GM23338 (cell line): ENCODE measurements around the gene GADD45GIP1. TPM values are rescaled to one million over a fixed set of nuclear protein-coding genes. Genes with fewer than 3 reads are reported as not detected.

Experiments used
- ATAC-seq: fragments of 200-7000 bp; cut with Tn5 transposase; 3 replicates; pipeline ENCODE4 v1.9.1; 2020
- DNase-seq: peaks from one replicate; pipeline ENCODE4 v3.0.0-alpha.2; 2015; ENCODE audit warnings: low spot score
- H2AFZ ChIP-seq: fragments of 200-600 bp; sonication (generic); 2 replicates; pipeline ENCODE4 v1.8.0; 2016; ENCODE audit warnings: antibody characterized with exemption, mild to moderate bottlenecking, moderate library complexity
- H3F3A ChIP-seq: fragments of 200-600 bp; sonication (generic); replicated peaks from 2 replicates; pipeline ENCODE4 v1.8.0; 2017; ENCODE audit warnings: antibody characterized with exemption, mixed run types, low read depth
- H3K27ac ChIP-seq: fragments of 200-600 bp; sonication (generic); 2 replicates; pipeline ENCODE4 v1.6.1; 2016; ENCODE audit warnings: low read depth
- H3K27me3 ChIP-seq: fragments of 200-600 bp; sonication (generic); 2 replicates; pipeline ENCODE4 v1.8.0; 2016; ENCODE audit warnings: mild to moderate bottlenecking, mixed run types, moderate library complexity; ENCODE audit not compliant: insufficient read depth
- H3K36me3 ChIP-seq: fragments of 200-600 bp; sonication (generic); 2 replicates; pipeline ENCODE4 v1.8.0; 2016; ENCODE audit warnings: mild to moderate bottlenecking; ENCODE audit not compliant: insufficient read depth
- H3K4me1 ChIP-seq: fragments of 200-600 bp; sonication (generic); 2 replicates; pipeline ENCODE4 v1.8.0; 2016; ENCODE audit warnings: mild to moderate bottlenecking, moderate library complexity; ENCODE audit not compliant: insufficient read depth
- H3K4me2 ChIP-seq: fragments of 200-600 bp; sonication (generic); 2 replicates; pipeline ENCODE4 v1.7.1; 2017; ENCODE audit warnings: mixed run types
- H3K4me3 ChIP-seq: fragments of 200-600 bp; sonication (generic); 2 replicates; pipeline ENCODE4 v1.6.1; 2016; ENCODE audit warnings: mixed run types
- H3K79me2 ChIP-seq: fragments of 200-600 bp; sonication (generic); replicated peaks from 2 replicates; pipeline ENCODE4 v1.8.0; 2017; ENCODE audit warnings: mild to moderate bottlenecking; ENCODE audit not compliant: insufficient read depth
- H3K9me2 ChIP-seq: fragments of 200-600 bp; sonication (generic); 2 replicates; pipeline ENCODE4 v1.8.0; 2017; ENCODE audit not compliant: insufficient read depth
- H4K20me1 ChIP-seq: fragments of 200-600 bp; sonication (generic); replicated peaks from 2 replicates; pipeline ENCODE4 v1.8.0; 2017; ENCODE audit warnings: mild to moderate bottlenecking; ENCODE audit not compliant: insufficient read depth
- H3K27ac Mint-ChIP-seq: 2 replicates; pipeline ENCODE4 v1.8.0; 2020; ENCODE audit warnings: inconsistent platforms, mild to moderate bottlenecking, moderate library complexity, mixed read lengths
- H3K27me3 Mint-ChIP-seq: 3 replicates; pipeline ENCODE4 v1.8.0; 2022; ENCODE audit warnings: low read depth, mild to moderate bottlenecking, moderate library complexity, mixed read lengths, inconsistent platforms; ENCODE audit not compliant: insufficient read depth, poor library complexity
- H3K36me3 Mint-ChIP-seq: 3 replicates; pipeline ENCODE4 v1.8.0; 2021; ENCODE audit warnings: low read depth, mild to moderate bottlenecking, inconsistent platforms, moderate library complexity, mixed read lengths
- H3K4me1 Mint-ChIP-seq: 3 replicates; pipeline ENCODE4 v1.8.0; 2020; ENCODE audit warnings: mild to moderate bottlenecking, inconsistent platforms, mixed read lengths
- H3K4me3 Mint-ChIP-seq: 3 replicates; pipeline ENCODE4 v1.8.0; 2021; ENCODE audit warnings: moderate library complexity, mild to moderate bottlenecking, inconsistent platforms, mixed read lengths
- H3K9me3 Mint-ChIP-seq: 3 replicates; pipeline ENCODE4 v1.8.0; 2020; ENCODE audit warnings: moderate library complexity, mild to moderate bottlenecking, inconsistent platforms, mixed read lengths
- CREB1 ChIP-seq: fragments of 250-450 bp; sonication (Bioruptor Pico); IDR thresholded peaks from 2 replicates; pipeline ENCODE4 v1.5.0; 2020; ENCODE audit warnings: low read depth, mild to moderate bottlenecking, moderate library complexity
- EZH2 ChIP-seq: fragments of 200-600 bp; sonication (generic); IDR thresholded peaks from one replicate; pipeline ENCODE4 v1.8.0; 2017; ENCODE audit warnings: antibody characterized with exemption, mild to moderate bottlenecking, low read depth; ENCODE audit not compliant: unreplicated experiment
- EZH2phosphoT487 ChIP-seq: fragments of 200-600 bp; sonication (generic); IDR thresholded peaks from one replicate; pipeline ENCODE4 v1.8.1; 2018; ENCODE audit warnings: antibody characterized with exemption; ENCODE audit not compliant: unreplicated experiment
- NANOG ChIP-seq: IDR thresholded peaks from 2 replicates; pipeline ENCODE4 v1.6.1; 2016; ENCODE audit warnings: antibody characterized with exemption, borderline replicate concordance
- STAT1 ChIP-seq: IDR thresholded peaks from one replicate; pipeline ENCODE4 v1.6.1; 2016; ENCODE audit warnings: antibody characterized with exemption; ENCODE audit not compliant: unreplicated experiment
- ZNF114 ChIP-seq: fragments of 250-450 bp; sonication (Bioruptor Pico); IDR thresholded peaks from 2 replicates; pipeline ENCODE4 v1.5.0; 2020; ENCODE audit warnings: mild to moderate bottlenecking, moderate library complexity
- polyA plus RNA-seq: library from polyadenylated mRNA; unstranded; fragments of >200 nt; fragmentation: Nextera tagmentation; extraction: Ambion mirVana; gene quantifications from 2 replicates; pipeline ENCODE4 v1.2.1, GENCODE V29; 2016
- total RNA-seq: library from RNA; depleted of rRNA; stranded (reverse); fragments of >200 nt; shearing (Covaris generic); gene quantifications from 2 replicates; pipeline ENCODE4 v1.2.3, GENCODE V29; 2014
- TF ChIP-seq, protein P1 (sequence below): fragments of 250-450 bp; sonication (Bioruptor Pico); IDR thresholded peaks from 2 replicates; pipeline ENCODE4 v1.5.0; 2020; ENCODE audit warnings: mild to moderate bottlenecking, moderate library complexity
- TF ChIP-seq, protein P2 (sequence below): IDR thresholded peaks from 2 replicates; pipeline ENCODE4 v1.6.1; 2016; ENCODE audit warnings: antibody characterized with exemption
- TF ChIP-seq, protein P3 (sequence below): IDR thresholded peaks from one replicate; pipeline ENCODE4 v1.6.1; 2018; ENCODE audit warnings: antibody characterized with exemption; ENCODE audit not compliant: unreplicated experiment

The GADD45GIP1 gene
- total and polyA plus RNA-seq, 2 experiments from 2014 or later = 63.9 to 255 TPM

DNA sequence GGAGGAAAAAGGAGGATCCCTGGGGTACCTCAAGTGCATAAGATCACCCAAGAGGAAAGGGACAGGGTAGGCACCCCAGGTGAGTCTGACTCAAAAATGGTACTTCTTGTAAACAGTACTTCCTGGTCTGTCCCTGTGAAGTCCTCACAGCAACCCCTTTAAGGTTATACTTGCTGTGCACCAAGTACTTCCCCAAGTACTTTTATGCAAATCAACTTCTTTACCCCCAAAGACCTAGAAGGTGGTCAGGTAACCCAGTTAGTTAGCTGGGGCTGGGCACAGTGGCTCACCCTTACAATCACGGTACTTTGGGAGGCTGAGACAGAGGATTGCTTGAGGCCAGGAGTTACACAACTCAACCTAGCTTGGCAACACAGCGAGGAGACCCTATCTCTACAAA lies 16.1 kb downstream of the GADD45GIP1 start (continued):
- TF ChIP-seq, protein P1, sequence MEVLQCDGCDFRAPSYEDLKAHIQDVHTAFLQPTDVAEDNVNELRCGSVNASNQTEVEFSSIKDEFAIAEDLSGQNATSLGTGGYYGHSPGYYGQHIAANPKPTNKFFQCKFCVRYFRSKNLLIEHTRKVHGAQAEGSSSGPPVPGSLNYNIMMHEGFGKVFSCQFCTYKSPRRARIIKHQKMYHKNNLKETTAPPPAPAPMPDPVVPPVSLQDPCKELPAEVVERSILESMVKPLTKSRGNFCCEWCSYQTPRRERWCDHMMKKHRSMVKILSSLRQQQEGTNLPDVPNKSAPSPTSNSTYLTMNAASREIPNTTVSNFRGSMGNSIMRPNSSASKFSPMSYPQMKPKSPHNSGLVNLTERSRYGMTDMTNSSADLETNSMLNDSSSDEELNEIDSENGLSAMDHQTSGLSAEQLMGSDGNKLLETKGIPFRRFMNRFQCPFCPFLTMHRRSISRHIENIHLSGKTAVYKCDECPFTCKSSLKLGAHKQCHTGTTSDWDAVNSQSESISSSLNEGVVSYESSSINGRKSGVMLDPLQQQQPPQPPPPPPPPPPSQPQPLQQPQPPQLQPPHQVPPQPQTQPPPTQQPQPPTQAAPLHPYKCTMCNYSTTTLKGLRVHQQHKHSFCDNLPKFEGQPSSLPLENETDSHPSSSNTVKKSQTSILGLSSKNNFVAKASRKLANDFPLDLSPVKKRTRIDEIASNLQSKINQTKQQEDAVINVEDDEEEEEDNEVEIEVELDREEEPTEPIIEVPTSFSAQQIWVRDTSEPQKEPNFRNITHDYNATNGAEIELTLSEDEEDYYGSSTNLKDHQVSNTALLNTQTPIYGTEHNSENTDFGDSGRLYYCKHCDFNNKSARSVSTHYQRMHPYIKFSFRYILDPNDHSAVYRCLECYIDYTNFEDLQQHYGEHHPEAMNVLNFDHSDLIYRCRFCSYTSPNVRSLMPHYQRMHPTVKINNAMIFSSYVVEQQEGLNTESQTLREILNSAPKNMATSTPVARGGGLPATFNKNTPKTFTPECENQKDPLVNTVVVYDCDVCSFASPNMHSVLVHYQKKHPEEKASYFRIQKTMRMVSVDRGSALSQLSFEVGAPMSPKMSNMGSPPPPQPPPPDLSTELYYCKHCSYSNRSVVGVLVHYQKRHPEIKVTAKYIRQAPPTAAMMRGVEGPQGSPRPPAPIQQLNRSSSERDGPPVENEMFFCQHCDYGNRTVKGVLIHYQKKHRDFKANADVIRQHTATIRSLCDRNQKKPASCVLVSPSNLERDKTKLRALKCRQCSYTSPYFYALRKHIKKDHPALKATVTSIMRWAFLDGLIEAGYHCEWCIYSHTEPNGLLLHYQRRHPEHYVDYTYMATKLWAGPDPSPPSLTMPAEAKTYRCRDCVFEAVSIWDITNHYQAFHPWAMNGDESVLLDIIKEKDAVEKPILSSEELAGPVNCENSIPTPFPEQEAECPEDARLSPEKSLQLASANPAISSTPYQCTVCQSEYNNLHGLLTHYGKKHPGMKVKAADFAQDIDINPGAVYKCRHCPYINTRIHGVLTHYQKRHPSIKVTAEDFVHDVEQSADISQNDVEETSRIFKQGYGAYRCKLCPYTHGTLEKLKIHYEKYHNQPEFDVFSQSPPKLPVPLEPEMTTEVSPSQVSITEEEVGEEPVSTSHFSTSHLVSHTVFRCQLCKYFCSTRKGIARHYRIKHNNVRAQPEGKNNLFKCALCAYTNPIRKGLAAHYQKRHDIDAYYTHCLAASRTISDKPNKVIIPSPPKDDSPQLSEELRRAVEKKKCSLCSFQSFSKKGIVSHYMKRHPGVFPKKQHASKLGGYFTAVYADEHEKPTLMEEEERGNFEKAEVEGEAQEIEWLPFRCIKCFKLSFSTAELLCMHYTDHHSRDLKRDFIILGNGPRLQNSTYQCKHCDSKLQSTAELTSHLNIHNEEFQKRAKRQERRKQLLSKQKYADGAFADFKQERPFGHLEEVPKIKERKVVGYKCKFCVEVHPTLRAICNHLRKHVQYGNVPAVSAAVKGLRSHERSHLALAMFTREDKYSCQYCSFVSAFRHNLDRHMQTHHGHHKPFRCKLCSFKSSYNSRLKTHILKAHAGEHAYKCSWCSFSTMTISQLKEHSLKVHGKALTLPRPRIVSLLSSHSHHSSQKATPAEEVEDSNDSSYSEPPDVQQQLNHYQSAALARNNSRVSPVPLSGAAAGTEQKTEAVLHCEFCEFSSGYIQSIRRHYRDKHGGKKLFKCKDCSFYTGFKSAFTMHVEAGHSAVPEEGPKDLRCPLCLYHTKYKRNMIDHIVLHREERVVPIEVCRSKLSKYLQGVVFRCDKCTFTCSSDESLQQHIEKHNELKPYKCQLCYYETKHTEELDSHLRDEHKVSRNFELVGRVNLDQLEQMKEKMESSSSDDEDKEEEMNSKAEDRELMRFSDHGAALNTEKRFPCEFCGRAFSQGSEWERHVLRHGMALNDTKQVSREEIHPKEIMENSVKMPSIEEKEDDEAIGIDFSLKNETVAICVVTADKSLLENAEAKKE (CRISPR knock-in tag) = no peak
- TF ChIP-seq ZNF114 (CRISPR knock-in tag) = no peak
- no peak for TF ChIP-seq NANOG
- no peak for TF ChIP-seq CREB1 (CRISPR knock-in tag)
- no peak for TF ChIP-seq STAT1
- no peak for TF ChIP-seq EZH2
- TF ChIP-seq, protein P2, sequence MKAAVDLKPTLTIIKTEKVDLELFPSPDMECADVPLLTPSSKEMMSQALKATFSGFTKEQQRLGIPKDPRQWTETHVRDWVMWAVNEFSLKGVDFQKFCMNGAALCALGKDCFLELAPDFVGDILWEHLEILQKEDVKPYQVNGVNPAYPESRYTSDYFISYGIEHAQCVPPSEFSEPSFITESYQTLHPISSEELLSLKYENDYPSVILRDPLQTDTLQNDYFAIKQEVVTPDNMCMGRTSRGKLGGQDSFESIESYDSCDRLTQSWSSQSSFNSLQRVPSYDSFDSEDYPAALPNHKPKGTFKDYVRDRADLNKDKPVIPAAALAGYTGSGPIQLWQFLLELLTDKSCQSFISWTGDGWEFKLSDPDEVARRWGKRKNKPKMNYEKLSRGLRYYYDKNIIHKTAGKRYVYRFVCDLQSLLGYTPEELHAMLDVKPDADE = no peak
- no peak for TF ChIP-seq EZH2phosphoT487

DNA sequence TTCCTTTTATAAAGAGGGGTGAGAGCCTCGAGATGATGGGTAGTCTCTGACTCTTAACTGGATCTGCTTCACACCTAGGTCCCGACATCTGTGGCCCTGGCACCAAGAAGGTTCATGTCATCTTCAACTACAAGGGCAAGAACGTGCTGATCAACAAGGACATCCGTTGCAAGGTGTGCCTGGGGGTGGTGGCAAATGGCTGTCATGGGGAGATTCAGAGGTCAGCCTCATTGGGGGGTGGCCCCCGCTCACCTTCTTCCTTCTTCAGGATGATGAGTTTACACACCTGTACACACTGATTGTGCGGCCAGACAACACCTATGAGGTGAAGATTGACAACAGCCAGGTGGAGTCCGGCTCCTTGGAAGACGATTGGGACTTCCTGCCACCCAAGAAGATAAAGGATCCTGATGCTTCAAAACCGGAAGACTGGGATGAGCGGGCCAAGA lies 17.0 kb downstream of the GADD45GIP1 start:
- H3K27me3 ChIP-seq = no peaks in the 10 kb centered on the region
- Mint-ChIP-seq H3K27ac (peak overlapping the region; percentile 68), H3K36me3 (peaks cover 67% of the 10 kb centered on the region), H3K27me3 (peaks cover 19% of the 10 kb centered on the region), H3K4me1 (peaks cover 30% of the 10 kb centered on the region), H3K4me3 (peak overlapping the region; percentile 99), H3K9me3 (no peaks in the 10 kb centered on the region)
- no peaks in the 10 kb centered on the region for H3K9me2 ChIP-seq
- H3K36me3 ChIP-seq = peaks cover 57% of the 10 kb centered on the region
- ATAC-seq (no peak), DNase-seq (no peak)
- H3K27ac ChIP-seq = peak overlapping the region; percentile 79; the same call in 1 of the 2 replicates
- peaks cover 22% of the 10 kb centered on the region for H3K4me1 ChIP-seq
- H3F3A ChIP-seq = peaks cover 72% of the 10 kb centered on the region
- H2AFZ ChIP-seq = no peak overlapping the region
- H4K20me1 ChIP-seq = peaks cover 33% of the 10 kb centered on the region
- H3K4me2 ChIP-seq = peak overlapping the region; percentile 96
- H3K4me3 ChIP-seq = peak overlapping the region; percentile 99
- H3K79me2 ChIP-seq = peaks cover 32% of the 10 kb centered on the region
- TF ChIP-seq CREB1 (CRISPR knock-in tag) (no peak), STAT1 (no peak), NANOG (no peak), EZH2 (no peak)
- TF ChIP-seq, protein P3, sequence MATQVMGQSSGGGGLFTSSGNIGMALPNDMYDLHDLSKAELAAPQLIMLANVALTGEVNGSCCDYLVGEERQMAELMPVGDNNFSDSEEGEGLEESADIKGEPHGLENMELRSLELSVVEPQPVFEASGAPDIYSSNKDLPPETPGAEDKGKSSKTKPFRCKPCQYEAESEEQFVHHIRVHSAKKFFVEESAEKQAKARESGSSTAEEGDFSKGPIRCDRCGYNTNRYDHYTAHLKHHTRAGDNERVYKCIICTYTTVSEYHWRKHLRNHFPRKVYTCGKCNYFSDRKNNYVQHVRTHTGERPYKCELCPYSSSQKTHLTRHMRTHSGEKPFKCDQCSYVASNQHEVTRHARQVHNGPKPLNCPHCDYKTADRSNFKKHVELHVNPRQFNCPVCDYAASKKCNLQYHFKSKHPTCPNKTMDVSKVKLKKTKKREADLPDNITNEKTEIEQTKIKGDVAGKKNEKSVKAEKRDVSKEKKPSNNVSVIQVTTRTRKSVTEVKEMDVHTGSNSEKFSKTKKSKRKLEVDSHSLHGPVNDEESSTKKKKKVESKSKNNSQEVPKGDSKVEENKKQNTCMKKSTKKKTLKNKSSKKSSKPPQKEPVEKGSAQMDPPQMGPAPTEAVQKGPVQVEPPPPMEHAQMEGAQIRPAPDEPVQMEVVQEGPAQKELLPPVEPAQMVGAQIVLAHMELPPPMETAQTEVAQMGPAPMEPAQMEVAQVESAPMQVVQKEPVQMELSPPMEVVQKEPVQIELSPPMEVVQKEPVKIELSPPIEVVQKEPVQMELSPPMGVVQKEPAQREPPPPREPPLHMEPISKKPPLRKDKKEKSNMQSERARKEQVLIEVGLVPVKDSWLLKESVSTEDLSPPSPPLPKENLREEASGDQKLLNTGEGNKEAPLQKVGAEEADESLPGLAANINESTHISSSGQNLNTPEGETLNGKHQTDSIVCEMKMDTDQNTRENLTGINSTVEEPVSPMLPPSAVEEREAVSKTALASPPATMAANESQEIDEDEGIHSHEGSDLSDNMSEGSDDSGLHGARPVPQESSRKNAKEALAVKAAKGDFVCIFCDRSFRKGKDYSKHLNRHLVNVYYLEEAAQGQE = no peak
